Measurements from ENCODE around the gene C1orf52. TPM values are rescaled to one million over a fixed set of nuclear protein-coding genes. Genes with fewer than 3 reads are reported as not detected.

C1orf52 gene
- total RNA-seq, 1 donor from 2014 or later: 11.1 TPM

DNA sequence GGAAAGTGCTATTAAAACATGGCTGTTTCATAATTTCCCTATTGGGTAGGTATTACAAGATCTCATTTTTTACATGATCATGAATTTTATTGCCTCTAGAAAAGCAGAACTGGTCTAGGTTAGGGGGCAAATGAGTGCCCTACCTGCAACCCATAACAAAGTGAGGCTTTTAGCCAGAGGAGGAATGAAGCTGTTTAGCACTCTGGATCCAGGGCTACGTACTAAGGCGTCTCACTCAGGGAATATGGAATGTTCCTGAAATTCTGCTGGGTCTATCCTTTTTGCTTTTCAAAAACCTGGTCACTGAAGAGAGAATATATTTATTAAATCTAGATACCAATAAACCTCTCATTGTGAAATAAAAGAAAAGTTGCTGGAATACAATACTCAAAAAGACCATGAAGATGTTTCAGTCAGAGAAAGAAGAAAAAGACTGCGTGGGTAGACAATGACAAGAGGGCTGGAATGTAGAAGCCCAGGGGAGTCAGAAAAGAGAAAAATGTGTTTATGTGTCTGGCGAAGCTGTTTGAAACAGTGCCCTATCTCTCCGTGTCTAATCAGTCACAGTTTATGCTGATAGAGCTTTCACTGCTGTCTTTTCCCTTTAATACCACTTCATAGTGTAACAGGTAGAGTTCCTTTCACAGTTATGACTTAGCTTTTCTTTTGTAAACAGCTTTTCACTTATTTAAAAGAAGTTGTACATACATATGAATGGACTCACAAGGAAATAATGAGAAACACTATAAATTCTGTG lies 33.7 kb downstream of the C1orf52 start:
- no peaks in the 10 kb centered on the region for H3K36me3 ChIP-seq (ENCODE audit: control insufficient read depth, insufficient read depth, low read length)
- DNase-seq (ENCODE audit: low read depth) (no peak), FAIRE-seq (no peak)
- TF ChIP-seq, protein P1, sequence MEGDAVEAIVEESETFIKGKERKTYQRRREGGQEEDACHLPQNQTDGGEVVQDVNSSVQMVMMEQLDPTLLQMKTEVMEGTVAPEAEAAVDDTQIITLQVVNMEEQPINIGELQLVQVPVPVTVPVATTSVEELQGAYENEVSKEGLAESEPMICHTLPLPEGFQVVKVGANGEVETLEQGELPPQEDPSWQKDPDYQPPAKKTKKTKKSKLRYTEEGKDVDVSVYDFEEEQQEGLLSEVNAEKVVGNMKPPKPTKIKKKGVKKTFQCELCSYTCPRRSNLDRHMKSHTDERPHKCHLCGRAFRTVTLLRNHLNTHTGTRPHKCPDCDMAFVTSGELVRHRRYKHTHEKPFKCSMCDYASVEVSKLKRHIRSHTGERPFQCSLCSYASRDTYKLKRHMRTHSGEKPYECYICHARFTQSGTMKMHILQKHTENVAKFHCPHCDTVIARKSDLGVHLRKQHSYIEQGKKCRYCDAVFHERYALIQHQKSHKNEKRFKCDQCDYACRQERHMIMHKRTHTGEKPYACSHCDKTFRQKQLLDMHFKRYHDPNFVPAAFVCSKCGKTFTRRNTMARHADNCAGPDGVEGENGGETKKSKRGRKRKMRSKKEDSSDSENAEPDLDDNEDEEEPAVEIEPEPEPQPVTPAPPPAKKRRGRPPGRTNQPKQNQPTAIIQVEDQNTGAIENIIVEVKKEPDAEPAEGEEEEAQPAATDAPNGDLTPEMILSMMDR (IDR thresholded peaks at IDR 0.05; ENCODE audit: insufficient read depth, low read length, severe bottlenecking): no peak
- H3K4me3 ChIP-seq (ENCODE audit: low read depth, low read length): no peak overlapping the region
- no peaks in the 10 kb centered on the region for H3K27me3 ChIP-seq (ENCODE audit: control insufficient read depth, insufficient read depth, low read length)

DNA sequence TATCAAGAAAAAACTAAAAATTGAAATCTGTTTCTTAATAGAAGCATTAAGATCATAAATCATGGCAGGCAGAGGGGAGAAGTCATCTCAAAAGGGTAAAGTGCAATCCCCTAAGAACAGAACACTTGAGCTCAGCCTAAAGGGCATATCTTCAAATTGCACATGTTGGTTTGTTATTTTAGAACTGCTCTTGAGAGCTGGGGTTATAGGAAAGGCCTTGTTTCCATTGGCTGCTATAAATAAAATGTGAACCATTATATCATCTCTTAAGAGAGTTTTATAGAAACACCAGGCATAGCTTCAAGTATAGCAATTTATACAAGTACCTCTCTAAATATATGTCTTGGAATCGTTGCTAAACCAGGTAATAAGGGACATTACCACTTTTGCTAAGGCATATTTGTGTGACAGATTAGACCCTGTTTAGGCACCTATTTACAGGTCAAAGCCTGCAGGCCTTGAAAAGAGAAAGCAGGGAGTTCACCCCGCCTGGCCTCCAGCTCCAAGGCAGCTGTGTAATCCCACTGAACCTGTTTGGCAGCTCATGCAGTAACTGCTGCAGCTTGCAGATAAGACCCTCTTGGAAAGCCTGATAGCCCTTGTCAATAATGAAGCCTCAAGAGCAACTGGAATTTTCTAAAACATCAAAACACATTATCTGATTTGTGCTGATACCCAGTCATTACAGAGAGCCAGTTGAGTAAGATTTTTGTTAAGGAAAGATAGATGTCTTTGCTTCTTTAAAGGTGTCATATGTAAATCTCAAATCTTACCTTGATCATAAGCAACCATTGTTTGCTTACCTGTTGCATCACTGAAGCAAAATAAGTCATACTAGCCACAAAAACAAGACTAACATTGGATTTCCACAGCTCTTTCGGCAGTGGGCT lies 34.5 kb downstream of the C1orf52 start:
- Histone ChIP-seq H3K36me3 (ENCODE audit: control insufficient read depth, insufficient read depth, low read length) (no peaks in the 10 kb centered on the region), H3K27me3 (ENCODE audit: control insufficient read depth, insufficient read depth, low read length) (no peaks in the 10 kb centered on the region), H3K4me3 (ENCODE audit: low read depth, low read length) (no peak overlapping the region)
- FAIRE-seq (peak; percentile 91), DNase-seq (ENCODE audit: low read depth) (peak; percentile 91)
- TF ChIP-seq, protein P1 (IDR thresholded peaks at IDR 0.05; ENCODE audit: insufficient read depth, low read length, severe bottlenecking): no peak

GRCh38 chr1:85224295-85224694 lies 35.2 kb downstream of the C1orf52 start:
- TF ChIP-seq, protein P1 (IDR thresholded peaks at IDR 0.05; ENCODE audit: insufficient read depth, low read length, severe bottlenecking): no peak
- no peak overlapping the region for H3K4me3 ChIP-seq (ENCODE audit: low read depth, low read length)
- H3K27me3 ChIP-seq (ENCODE audit: control insufficient read depth, insufficient read depth, low read length): no peaks in the 10 kb centered on the region
- no peak for DNase-seq (ENCODE audit: low read depth)
- no peaks in the 10 kb centered on the region for H3K36me3 ChIP-seq (ENCODE audit: control insufficient read depth, insufficient read depth, low read length)
- no peak for FAIRE-seq

- no peaks in the 10 kb centered on the region for H3K36me3 ChIP-seq (ENCODE audit: control insufficient read depth, insufficient read depth, low read length)
- DNase-seq (ENCODE audit: low read depth): no peak
- TF ChIP-seq, protein P1 (IDR thresholded peaks at IDR 0.05; ENCODE audit: insufficient read depth, low read length, severe bottlenecking): no peak
- H3K27me3 ChIP-seq (ENCODE audit: control insufficient read depth, insufficient read depth, low read length): no peaks in the 10 kb centered on the region
- no peak overlapping the region for H3K4me3 ChIP-seq (ENCODE audit: low read depth, low read length)
- FAIRE-seq: no peak
Measured at GRCh38 chr1:85223334-85223733, 36.1 kb downstream of the C1orf52 start.

GRCh38 chr1:85220756-85221201 lies 38.7 kb downstream of the C1orf52 start:
- no peak overlapping the region for H3K4me3 ChIP-seq (ENCODE audit: low read depth, low read length)
- no peak for DNase-seq (ENCODE audit: low read depth)
- H3K36me3 ChIP-seq (ENCODE audit: control insufficient read depth, insufficient read depth, low read length): no peaks in the 10 kb centered on the region
- H3K27me3 ChIP-seq (ENCODE audit: control insufficient read depth, insufficient read depth, low read length): no peaks in the 10 kb centered on the region
- no peak for FAIRE-seq
- TF ChIP-seq, protein P1 (IDR thresholded peaks at IDR 0.05; ENCODE audit: insufficient read depth, low read length, severe bottlenecking): no peak

Measured in bronchial epithelial cell (primary cell).